GM12874 (cell line): ENCODE measurements around the gene MCL1.

Experiments used
- TF ChIP-seq, protein P1 (sequence below): IDR thresholded peaks from 2 replicates; pipeline ENCODE4 v1.5.1; 2011; ENCODE audit warnings: low read depth, mild to moderate bottlenecking, control low read depth, low read length, moderate library complexity; ENCODE audit not compliant: insufficient read depth

Gene MCL1

GRCh38 chr1:150560576-150561253, 18.7 kb downstream of the MCL1 start:
- TF ChIP-seq, protein P1, sequence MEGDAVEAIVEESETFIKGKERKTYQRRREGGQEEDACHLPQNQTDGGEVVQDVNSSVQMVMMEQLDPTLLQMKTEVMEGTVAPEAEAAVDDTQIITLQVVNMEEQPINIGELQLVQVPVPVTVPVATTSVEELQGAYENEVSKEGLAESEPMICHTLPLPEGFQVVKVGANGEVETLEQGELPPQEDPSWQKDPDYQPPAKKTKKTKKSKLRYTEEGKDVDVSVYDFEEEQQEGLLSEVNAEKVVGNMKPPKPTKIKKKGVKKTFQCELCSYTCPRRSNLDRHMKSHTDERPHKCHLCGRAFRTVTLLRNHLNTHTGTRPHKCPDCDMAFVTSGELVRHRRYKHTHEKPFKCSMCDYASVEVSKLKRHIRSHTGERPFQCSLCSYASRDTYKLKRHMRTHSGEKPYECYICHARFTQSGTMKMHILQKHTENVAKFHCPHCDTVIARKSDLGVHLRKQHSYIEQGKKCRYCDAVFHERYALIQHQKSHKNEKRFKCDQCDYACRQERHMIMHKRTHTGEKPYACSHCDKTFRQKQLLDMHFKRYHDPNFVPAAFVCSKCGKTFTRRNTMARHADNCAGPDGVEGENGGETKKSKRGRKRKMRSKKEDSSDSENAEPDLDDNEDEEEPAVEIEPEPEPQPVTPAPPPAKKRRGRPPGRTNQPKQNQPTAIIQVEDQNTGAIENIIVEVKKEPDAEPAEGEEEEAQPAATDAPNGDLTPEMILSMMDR: peak; percentile 92

- TF ChIP-seq, protein P1: peak; percentile 97
Measured at GRCh38 chr1:150560011-150560438, 19.4 kb downstream of the MCL1 start.

GRCh38 chr1:150559656-150560010, 19.8 kb downstream of the MCL1 start:
- TF ChIP-seq, protein P1: no peak

DNA sequence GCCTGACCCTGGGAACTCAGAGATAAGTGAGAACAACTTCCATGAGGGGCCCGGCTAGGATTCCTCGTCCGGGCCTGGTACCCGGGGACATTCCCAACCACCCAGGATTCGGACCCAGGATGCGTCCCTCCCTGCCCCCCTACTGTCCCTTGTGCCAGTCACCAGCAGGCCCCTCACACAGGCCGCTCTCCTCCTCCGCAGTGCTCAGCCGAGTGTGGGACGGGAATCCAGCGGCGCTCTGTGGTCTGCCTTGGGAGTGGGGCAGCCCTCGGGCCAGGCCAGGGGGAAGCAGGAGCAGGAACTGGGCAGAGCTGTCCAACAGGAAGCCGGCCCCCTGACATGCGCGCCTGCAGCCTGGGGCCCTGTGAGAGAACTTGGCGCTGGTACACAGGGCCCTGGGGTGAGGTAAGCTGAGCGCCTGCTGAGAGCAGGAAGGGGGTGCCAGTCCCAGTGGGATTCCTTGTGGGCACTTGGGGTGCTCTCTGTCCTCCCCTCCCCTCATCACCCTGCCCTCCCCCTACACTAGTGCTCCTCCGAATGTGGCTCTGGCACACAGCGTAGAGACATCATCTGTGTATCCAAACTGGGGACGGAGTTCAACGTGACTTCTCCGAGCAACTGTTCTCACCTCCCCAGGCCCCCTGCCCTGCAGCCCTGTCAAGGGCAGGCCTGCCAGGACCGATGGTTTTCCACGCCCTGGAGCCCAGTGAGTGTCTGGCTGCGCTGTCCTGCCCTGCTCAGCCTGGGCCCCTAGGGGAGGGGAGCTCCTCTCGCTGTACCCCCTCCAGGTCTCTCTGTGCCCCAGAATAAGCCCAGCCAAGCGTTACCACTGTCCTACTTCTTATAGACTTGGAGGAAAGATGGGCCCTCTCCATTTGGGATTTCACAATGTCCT, 20.4 kb downstream of the MCL1 start:
- TF ChIP-seq, protein P1: no peak

DNA sequence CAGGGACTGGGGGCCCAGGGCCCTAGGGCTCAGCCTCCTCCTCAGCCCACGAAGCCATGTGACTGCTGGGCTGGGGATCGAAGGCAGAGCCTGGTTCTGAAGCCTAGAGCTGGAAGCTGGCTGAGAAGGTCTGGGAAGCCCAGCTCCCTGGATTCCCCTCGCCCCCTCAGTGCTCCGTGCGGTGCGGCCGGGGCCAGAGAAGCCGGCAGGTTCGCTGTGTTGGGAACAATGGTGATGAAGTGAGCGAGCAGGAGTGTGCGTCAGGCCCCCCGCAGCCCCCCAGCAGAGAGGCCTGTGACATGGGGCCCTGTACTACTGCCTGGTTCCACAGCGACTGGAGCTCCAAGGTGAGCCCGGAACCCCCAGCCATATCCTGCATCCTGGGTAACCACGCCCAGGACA, 21.1 kb downstream of the MCL1 start:
- TF ChIP-seq, protein P1: no peak

DNA sequence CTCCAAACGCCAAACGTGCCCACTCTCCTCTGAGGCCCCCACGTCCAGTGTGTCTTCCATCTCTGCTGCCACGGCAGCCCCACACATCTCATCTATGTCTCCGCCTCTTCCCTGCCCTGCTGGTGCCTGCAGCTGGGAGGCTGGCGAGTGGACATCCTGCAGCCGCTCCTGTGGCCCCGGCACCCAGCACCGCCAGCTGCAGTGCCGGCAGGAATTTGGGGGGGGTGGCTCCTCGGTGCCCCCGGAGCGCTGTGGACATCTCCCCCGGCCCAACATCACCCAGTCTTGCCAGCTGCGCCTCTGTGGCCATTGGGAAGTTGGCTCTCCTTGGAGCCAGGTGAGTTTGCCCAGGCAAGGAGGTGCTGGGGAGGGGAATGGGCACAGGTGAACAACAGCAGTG, 21.6 kb downstream of the MCL1 start:
- TF ChIP-seq, protein P1: no peak

- TF ChIP-seq, protein P1: no peak
Measured at GRCh38 chr1:150557065-150557600, 22.3 kb downstream of the MCL1 start.
